Neural cell (in vitro differentiated cells): ENCODE results near the gene GRWD1. TPM values are rescaled to one million over a fixed set of nuclear protein-coding genes. Genes with fewer than 3 reads are reported as not detected.

Experiments
- H2AFZ ChIP-seq: fragments of 200-600, 300-800 bp; sonication (generic), shearing (Covaris generic); 2 replicates; pipeline ENCODE4 v1.6.0; 2014; ENCODE audit warnings: low read depth, mild to moderate bottlenecking, antibody characterized with exemption, low read length, moderate library complexity
- H3F3A ChIP-seq: fragments of 200-600 bp; shearing (Covaris generic); 2 replicates; pipeline ENCODE4 v1.6.1; 2016; ENCODE audit warnings: mild to moderate bottlenecking, moderate library complexity, mixed read lengths, antibody characterized with exemption, low read length; ENCODE audit not compliant: insufficient read depth, poor library complexity, severe bottlenecking
- H3K27ac ChIP-seq: fragments of 200-600, 300-800 bp; sonication (generic), shearing (Covaris generic); 2 replicates; pipeline ENCODE4 v1.5.1; 2014; ENCODE audit warnings: mild to moderate bottlenecking, low read length, moderate library complexity
- H3K27me3 ChIP-seq: fragments of 300-800, 200-600 bp; sonication (generic), shearing (Covaris generic); 2 replicates; pipeline ENCODE4 v1.6.0; 2014; ENCODE audit warnings: mild to moderate bottlenecking, low read depth, low read length, moderate library complexity; ENCODE audit not compliant: insufficient read depth
- H3K36me3 ChIP-seq: fragments of 300-800, 200-600 bp; sonication (generic), shearing (Covaris generic); 2 replicates; pipeline ENCODE4 v1.5.1; 2014; ENCODE audit warnings: mild to moderate bottlenecking, antibody characterized with exemption, low read length, moderate library complexity; ENCODE audit not compliant: insufficient read depth
- H3K4me2 ChIP-seq: fragments of 300-800, 200-600 bp; sonication (generic), shearing (Covaris generic); 2 replicates; pipeline ENCODE4 v1.6.0; 2014; ENCODE audit warnings: mild to moderate bottlenecking, low read length
- H3K4me3 ChIP-seq: fragments of 300-800, 200-600 bp; sonication (generic), shearing (Covaris generic); 2 replicates; pipeline ENCODE4 v1.5.1; 2014; ENCODE audit warnings: mild to moderate bottlenecking, low read length, moderate library complexity
- H3K79me2 ChIP-seq: fragments of 200-600 bp; shearing (Covaris generic); replicated peaks from 2 replicates; pipeline ENCODE4 v1.6.0; 2014; ENCODE audit warnings: mild to moderate bottlenecking, low read length, moderate library complexity; ENCODE audit not compliant: insufficient read depth
- H3K9ac ChIP-seq: fragments of 300-800, 200-600 bp; sonication (generic), shearing (Covaris generic); 2 replicates; pipeline ENCODE4 v1.6.1; 2016; ENCODE audit warnings: mild to moderate bottlenecking, low read length, mixed read lengths
- H3K9me2 ChIP-seq: fragments of 200-600 bp; shearing (Covaris generic); 2 replicates; pipeline ENCODE4 v1.6.1; 2016; ENCODE audit warnings: mild to moderate bottlenecking, low read length, mixed read lengths; ENCODE audit not compliant: insufficient read depth
- H3K9me3 ChIP-seq: fragments of 200-600, 300-800 bp; sonication (generic), shearing (Covaris generic); 2 replicates; pipeline ENCODE4 v1.6.1; 2016; ENCODE audit warnings: mild to moderate bottlenecking, mixed run types, low read length, moderate library complexity, mixed read lengths
- H4K20me1 ChIP-seq: fragments of 200-600 bp; shearing (Covaris generic); 2 replicates; pipeline ENCODE4 v1.6.1; 2016; ENCODE audit warnings: mild to moderate bottlenecking, mixed run types; ENCODE audit not compliant: insufficient read depth
- CTCF ChIP-seq: fragments of 450-650 bp; IDR thresholded peaks from 2 replicates; pipeline ENCODE4 v1.5.1; 2014; ENCODE audit warnings: antibody characterized with exemption, mild to moderate bottlenecking, moderate library complexity; ENCODE audit not compliant: poor library complexity, severe bottlenecking
- EP300 ChIP-seq: fragments of 450-650 bp; conservative IDR thresholded peaks from 2 replicates; pipeline ENCODE4 v1.6.1; 2014; ENCODE audit warnings: antibody characterized with exemption, mild to moderate bottlenecking, moderate library complexity; ENCODE audit not compliant: poor library complexity, severe bottlenecking
- EZH2 ChIP-seq: fragments of 200-600, 300-800 bp; shearing (Covaris generic), sonication (generic); IDR thresholded peaks from 2 replicates; pipeline ENCODE4 v1.6.1; 2014; ENCODE audit warnings: antibody characterized with exemption, low read length, borderline replicate concordance, mild to moderate bottlenecking; ENCODE audit not compliant: insufficient read depth, poor library complexity, severe bottlenecking
- MXI1 ChIP-seq: fragments of 450-650 bp; conservative IDR thresholded peaks from 2 replicates; pipeline ENCODE4 v1.6.1; 2014; ENCODE audit warnings: antibody characterized with exemption, mild to moderate bottlenecking; ENCODE audit not compliant: poor library complexity, severe bottlenecking
- POLR2AphosphoS5 ChIP-seq: IDR thresholded peaks from 2 replicates; pipeline ENCODE4 v1.6.1; 2012
- RAD21 ChIP-seq: fragments of 450-650 bp; conservative IDR thresholded peaks from 2 replicates; pipeline ENCODE4 v1.6.1; 2014; ENCODE audit warnings: antibody characterized with exemption, mild to moderate bottlenecking, moderate library complexity
- SMC3 ChIP-seq: fragments of 450-650 bp; conservative IDR thresholded peaks from 2 replicates; pipeline ENCODE4 v1.6.1; 2014; ENCODE audit warnings: antibody characterized with exemption, mild to moderate bottlenecking, moderate library complexity; ENCODE audit not compliant: poor library complexity
- TAF1 ChIP-seq: IDR thresholded peaks from 2 replicates; pipeline ENCODE4 v1.6.1; 2012; ENCODE audit warnings: low read depth
- polyA plus RNA-seq: library from polyadenylated mRNA; depleted of rRNA; stranded (reverse); fragments of >200 nt; gene quantifications from 2 replicates; pipeline ENCODE4 v1.2.3, GENCODE V29; 2014
- TF ChIP-seq, protein P1 (sequence below): IDR thresholded peaks from 2 replicates; pipeline ENCODE4 v1.6.1; 2012; ENCODE audit warnings: borderline replicate concordance

GRWD1 gene
- polyA plus RNA-seq, 1 donor from 2014 or later: 11.8 TPM

DNA sequence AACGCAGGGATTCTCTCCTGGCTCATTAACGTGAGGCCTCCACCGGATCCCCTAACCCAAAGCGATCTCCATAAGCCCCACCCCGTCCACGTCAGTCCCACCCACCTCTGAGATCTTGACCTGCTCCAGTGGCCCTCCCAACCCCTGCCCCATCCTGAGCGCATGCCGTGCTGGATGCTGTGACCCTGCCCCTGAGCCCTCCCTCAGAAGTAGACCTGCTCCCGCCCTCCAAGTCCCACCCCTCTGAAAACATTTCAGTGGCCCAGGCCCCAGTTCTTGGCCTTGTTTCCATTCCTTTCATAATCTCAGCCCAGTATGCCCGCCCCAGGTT is 46.0 kb downstream of the GRWD1 start:
- Histone ChIP-seq H4K20me1 (no peaks in the 10 kb centered on the region), H3K27ac (no peak overlapping the region), H3F3A (no peaks in the 10 kb centered on the region), H3K9me3 (no peaks in the 10 kb centered on the region), H3K36me3 (no peaks in the 10 kb centered on the region), H3K9ac (no peak overlapping the region), H3K4me2 (no peak overlapping the region), H3K27me3 (no peaks in the 10 kb centered on the region), H3K4me3 (no peak overlapping the region), H2AFZ (no peak overlapping the region), H3K9me2 (no peaks in the 10 kb centered on the region), H3K79me2 (no peaks in the 10 kb centered on the region)
- TF ChIP-seq, protein P1, sequence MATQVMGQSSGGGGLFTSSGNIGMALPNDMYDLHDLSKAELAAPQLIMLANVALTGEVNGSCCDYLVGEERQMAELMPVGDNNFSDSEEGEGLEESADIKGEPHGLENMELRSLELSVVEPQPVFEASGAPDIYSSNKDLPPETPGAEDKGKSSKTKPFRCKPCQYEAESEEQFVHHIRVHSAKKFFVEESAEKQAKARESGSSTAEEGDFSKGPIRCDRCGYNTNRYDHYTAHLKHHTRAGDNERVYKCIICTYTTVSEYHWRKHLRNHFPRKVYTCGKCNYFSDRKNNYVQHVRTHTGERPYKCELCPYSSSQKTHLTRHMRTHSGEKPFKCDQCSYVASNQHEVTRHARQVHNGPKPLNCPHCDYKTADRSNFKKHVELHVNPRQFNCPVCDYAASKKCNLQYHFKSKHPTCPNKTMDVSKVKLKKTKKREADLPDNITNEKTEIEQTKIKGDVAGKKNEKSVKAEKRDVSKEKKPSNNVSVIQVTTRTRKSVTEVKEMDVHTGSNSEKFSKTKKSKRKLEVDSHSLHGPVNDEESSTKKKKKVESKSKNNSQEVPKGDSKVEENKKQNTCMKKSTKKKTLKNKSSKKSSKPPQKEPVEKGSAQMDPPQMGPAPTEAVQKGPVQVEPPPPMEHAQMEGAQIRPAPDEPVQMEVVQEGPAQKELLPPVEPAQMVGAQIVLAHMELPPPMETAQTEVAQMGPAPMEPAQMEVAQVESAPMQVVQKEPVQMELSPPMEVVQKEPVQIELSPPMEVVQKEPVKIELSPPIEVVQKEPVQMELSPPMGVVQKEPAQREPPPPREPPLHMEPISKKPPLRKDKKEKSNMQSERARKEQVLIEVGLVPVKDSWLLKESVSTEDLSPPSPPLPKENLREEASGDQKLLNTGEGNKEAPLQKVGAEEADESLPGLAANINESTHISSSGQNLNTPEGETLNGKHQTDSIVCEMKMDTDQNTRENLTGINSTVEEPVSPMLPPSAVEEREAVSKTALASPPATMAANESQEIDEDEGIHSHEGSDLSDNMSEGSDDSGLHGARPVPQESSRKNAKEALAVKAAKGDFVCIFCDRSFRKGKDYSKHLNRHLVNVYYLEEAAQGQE: no peak
- TF ChIP-seq TAF1 (no peak), EP300 (no peak), EZH2 (no peak), RAD21 (no peak), POLR2AphosphoS5 (no peak), SMC3 (no peak), MXI1 (no peak), CTCF (no peak)

DNA sequence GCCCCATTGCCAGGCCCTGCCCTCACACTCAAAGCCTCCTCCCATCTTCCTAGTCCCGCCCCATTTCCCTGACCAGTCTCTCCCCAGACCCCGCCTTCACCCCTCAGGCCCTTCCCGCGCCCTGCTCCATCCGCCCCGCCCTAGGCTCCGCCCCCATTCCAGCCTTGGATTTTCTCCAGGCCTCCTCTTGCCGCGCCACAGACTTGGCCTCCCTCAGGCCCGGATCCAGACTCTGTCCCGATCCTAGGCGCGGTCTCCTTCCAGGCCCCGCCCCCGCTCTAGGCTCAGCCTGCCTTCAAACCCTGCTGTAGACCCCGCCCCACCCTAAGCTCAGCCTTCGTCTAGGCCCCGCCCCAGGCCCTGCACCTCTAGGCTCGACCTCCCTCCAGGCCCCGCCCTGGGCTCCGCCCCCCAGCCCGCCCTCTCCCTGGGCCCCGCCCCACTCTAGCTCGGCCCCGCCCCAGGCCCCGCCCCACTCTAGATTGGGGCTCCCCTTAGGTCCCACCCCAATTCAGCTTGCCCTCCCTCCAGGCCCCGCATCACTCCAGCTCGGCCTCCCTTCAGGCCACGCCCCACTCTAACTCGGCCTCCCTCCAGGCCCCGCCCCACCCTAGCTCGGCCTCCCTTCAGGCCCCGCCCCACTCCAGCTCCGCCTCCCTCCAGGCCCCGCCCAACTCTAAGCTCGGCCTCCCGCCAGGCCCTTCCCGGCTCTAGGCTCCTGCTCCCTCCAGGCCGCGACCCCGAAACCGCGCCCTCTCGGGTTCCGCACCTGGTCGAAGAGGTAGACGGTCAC is 47.3 kb downstream of the GRWD1 start:
- Histone ChIP-seq H3K36me3 (no peaks in the 10 kb centered on the region), H3K27ac (no peak overlapping the region), H3K9me2 (no peaks in the 10 kb centered on the region), H3K9me3 (no peaks in the 10 kb centered on the region), H3F3A (no peaks in the 10 kb centered on the region), H3K9ac (no peak overlapping the region), H2AFZ (no peak overlapping the region), H3K4me2 (no peak overlapping the region), H3K27me3 (no peaks in the 10 kb centered on the region), H3K4me3 (no peak overlapping the region), H3K79me2 (no peaks in the 10 kb centered on the region), H4K20me1 (no peaks in the 10 kb centered on the region)
- TF ChIP-seq EP300: no peak
- no peak for TF ChIP-seq POLR2AphosphoS5
- TF ChIP-seq, protein P1: no peak
- no peak for TF ChIP-seq TAF1
- TF ChIP-seq RAD21: no peak
- TF ChIP-seq MXI1: no peak
- TF ChIP-seq CTCF: no peak
- no peak for TF ChIP-seq SMC3
- TF ChIP-seq EZH2: no peak
